ENCODE results near the gene RPLP1. TPM values are rescaled to one million over a fixed set of nuclear protein-coding genes. Genes with fewer than 3 reads are reported as not detected.

Gene RPLP1
- total and polyA plus RNA-seq, 2 of the 8 experiments (the other 6 are each of a cell fraction or from before 2014, with no cell fraction given) = 2,089 to 4,387 TPM

DNA sequence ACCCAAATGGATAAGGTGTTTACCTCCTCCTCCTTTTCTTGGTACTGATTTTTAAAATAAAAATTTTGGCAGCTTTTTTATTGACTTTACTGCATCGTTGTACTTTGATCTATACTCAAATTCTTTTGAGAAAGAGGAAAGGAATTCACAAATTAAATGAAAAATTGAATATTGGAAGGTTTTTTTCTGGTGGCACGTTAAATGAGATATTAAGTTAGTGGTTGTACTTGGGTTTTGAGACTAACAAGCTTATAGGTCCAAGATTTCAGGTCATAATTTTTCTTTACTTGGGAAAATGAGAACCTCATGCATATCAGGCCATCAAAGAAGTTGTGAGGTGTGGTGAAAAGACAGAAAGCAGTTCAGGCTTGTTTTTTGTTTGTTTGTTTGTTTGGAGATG is 14.1 kb downstream of the RPLP1 start (continued):
- TF ChIP-seq, protein P1, sequence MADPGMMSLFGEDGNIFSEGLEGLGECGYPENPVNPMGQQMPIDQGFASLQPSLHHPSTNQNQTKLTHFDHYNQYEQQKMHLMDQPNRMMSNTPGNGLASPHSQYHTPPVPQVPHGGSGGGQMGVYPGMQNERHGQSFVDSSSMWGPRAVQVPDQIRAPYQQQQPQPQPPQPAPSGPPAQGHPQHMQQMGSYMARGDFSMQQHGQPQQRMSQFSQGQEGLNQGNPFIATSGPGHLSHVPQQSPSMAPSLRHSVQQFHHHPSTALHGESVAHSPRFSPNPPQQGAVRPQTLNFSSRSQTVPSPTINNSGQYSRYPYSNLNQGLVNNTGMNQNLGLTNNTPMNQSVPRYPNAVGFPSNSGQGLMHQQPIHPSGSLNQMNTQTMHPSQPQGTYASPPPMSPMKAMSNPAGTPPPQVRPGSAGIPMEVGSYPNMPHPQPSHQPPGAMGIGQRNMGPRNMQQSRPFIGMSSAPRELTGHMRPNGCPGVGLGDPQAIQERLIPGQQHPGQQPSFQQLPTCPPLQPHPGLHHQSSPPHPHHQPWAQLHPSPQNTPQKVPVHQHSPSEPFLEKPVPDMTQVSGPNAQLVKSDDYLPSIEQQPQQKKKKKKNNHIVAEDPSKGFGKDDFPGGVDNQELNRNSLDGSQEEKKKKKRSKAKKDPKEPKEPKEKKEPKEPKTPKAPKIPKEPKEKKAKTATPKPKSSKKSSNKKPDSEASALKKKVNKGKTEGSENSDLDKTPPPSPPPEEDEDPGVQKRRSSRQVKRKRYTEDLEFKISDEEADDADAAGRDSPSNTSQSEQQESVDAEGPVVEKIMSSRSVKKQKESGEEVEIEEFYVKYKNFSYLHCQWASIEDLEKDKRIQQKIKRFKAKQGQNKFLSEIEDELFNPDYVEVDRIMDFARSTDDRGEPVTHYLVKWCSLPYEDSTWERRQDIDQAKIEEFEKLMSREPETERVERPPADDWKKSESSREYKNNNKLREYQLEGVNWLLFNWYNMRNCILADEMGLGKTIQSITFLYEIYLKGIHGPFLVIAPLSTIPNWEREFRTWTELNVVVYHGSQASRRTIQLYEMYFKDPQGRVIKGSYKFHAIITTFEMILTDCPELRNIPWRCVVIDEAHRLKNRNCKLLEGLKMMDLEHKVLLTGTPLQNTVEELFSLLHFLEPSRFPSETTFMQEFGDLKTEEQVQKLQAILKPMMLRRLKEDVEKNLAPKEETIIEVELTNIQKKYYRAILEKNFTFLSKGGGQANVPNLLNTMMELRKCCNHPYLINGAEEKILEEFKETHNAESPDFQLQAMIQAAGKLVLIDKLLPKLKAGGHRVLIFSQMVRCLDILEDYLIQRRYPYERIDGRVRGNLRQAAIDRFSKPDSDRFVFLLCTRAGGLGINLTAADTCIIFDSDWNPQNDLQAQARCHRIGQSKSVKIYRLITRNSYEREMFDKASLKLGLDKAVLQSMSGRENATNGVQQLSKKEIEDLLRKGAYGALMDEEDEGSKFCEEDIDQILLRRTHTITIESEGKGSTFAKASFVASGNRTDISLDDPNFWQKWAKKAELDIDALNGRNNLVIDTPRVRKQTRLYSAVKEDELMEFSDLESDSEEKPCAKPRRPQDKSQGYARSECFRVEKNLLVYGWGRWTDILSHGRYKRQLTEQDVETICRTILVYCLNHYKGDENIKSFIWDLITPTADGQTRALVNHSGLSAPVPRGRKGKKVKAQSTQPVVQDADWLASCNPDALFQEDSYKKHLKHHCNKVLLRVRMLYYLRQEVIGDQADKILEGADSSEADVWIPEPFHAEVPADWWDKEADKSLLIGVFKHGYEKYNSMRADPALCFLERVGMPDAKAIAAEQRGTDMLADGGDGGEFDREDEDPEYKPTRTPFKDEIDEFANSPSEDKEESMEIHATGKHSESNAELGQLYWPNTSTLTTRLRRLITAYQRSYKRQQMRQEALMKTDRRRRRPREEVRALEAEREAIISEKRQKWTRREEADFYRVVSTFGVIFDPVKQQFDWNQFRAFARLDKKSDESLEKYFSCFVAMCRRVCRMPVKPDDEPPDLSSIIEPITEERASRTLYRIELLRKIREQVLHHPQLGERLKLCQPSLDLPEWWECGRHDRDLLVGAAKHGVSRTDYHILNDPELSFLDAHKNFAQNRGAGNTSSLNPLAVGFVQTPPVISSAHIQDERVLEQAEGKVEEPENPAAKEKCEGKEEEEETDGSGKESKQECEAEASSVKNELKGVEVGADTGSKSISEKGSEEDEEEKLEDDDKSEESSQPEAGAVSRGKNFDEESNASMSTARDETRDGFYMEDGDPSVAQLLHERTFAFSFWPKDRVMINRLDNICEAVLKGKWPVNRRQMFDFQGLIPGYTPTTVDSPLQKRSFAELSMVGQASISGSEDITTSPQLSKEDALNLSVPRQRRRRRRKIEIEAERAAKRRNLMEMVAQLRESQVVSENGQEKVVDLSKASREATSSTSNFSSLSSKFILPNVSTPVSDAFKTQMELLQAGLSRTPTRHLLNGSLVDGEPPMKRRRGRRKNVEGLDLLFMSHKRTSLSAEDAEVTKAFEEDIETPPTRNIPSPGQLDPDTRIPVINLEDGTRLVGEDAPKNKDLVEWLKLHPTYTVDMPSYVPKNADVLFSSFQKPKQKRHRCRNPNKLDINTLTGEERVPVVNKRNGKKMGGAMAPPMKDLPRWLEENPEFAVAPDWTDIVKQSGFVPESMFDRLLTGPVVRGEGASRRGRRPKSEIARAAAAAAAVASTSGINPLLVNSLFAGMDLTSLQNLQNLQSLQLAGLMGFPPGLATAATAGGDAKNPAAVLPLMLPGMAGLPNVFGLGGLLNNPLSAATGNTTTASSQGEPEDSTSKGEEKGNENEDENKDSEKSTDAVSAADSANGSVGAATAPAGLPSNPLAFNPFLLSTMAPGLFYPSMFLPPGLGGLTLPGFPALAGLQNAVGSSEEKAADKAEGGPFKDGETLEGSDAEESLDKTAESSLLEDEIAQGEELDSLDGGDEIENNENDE (IDR thresholded peaks at IDR 0.05; ENCODE audit: insufficient replicate concordance, low read length) = no peak
- no peak for TF ChIP-seq GABPA (IDR thresholded peaks at IDR 0.05; ENCODE audit: borderline replicate concordance, insufficient read depth, low read length)

All from H1 (cell line).